Measurements from ENCODE around the gene SPTAN1. TPM values are rescaled to one million over a fixed set of nuclear protein-coding genes. Genes with fewer than 3 reads are reported as not detected.

SPTAN1 gene
- polyA plus RNA-seq, 1 donor from 2014 or later: 287 TPM

DNA sequence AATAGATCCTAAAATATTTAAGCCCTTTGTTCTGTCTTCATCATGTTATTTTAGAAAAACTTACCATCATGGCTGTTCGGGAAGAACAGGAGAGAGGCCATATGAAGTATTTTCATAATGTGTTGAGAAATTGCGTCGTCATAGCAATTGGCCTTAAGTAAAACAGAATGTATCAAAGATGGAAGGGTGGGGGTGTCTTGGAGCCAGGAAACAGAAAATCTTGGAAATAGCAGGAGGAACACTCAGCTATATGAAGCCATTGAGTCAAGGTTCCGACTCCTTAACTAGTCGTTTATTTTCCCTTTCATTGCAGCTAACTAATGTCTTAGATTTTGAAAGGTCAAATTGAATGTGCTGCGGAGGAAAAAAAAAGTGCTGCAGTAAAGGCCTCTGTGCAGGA lies 1.3 kb downstream of the SPTAN1 start:
- H3K27ac ChIP-seq (ENCODE audit: low read length): peak overlapping the region; percentile 92
- no peak for TF ChIP-seq SMC3 (conservative IDR thresholded peaks at IDR 0.05; ENCODE audit: poor library complexity)
- no peak for TF ChIP-seq TAF1 (IDR thresholded peaks at IDR 0.05; ENCODE audit: low read depth)
- no peak for TF ChIP-seq POLR2AphosphoS5 (IDR thresholded peaks at IDR 0.05)
- no peak for TF ChIP-seq RAD21 (conservative IDR thresholded peaks at IDR 0.05)
- TF ChIP-seq EZH2 (IDR thresholded peaks at IDR 0.05; ENCODE audit: borderline replicate concordance, insufficient read depth, low read length, poor library complexity, severe bottlenecking): no peak
- no peak for TF ChIP-seq EP300 (conservative IDR thresholded peaks at IDR 0.05; ENCODE audit: poor library complexity, severe bottlenecking)
- H4K20me1 ChIP-seq (ENCODE audit: insufficient read depth): peaks cover 14% of the 10 kb centered on the region
- peaks cover 61% of the 10 kb centered on the region for H3K79me2 ChIP-seq (replicated peaks; ENCODE audit: insufficient read depth, low read length)
- no peaks in the 10 kb centered on the region for H3K27me3 ChIP-seq (ENCODE audit: insufficient read depth, low read depth, low read length)
- no peak overlapping the region for H2AFZ ChIP-seq (ENCODE audit: low read depth, low read length)
- H3K9ac ChIP-seq (ENCODE audit: low read length): peak overlapping the region; percentile 98
- H3K9me2 ChIP-seq (ENCODE audit: insufficient read depth, low read length): no peaks in the 10 kb centered on the region
- H3K4me3 ChIP-seq (ENCODE audit: low read length): peak overlapping the region; percentile 98
- no peaks in the 10 kb centered on the region for H3K9me3 ChIP-seq (ENCODE audit: low read length)
- H3K36me3 ChIP-seq (ENCODE audit: insufficient read depth, low read length): no peaks in the 10 kb centered on the region
- peaks cover 12% of the 10 kb centered on the region for H3F3A ChIP-seq (ENCODE audit: insufficient read depth, low read length, poor library complexity, severe bottlenecking)
- peak overlapping the region; percentile 96 for H3K4me2 ChIP-seq (ENCODE audit: low read length)

DNA sequence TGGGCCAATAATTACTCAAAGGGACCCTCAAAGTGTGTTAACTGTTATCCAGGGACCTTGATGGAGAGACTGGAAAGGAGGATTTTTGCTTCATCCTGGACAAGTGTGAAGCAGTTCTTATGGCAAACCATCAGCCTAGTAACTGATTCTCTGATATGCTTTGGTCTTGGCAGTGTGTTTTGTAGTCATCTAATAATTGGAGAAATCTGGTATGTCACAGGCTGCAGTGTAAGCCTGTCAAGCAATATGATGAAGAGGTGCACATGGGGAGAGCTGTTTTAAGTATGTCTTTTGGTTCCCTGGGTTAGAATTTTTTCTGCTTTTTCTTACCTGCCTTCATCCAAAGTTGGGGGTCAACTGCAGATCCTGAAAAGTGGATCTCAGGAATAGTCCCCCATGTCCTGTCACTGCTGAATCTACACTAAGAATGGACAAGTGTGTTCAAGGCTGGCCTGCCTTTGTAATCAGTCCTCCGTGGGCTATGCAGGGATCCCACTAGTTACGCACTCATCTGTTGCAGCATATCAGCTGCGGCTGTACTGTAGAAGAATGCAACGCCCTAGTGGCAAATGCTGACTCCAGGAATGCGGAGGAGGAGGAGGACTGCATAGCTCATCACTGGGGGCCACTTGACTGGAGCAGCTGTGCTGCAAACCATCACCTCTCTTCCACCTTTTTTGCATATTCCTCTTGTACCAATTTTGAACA lies 1.9 kb downstream of the SPTAN1 start:
- Histone ChIP-seq H3K79me2 (replicated peaks; ENCODE audit: insufficient read depth, low read length) (peaks cover 67% of the 10 kb centered on the region), H3K9me2 (ENCODE audit: insufficient read depth, low read length) (no peaks in the 10 kb centered on the region), H3K36me3 (ENCODE audit: insufficient read depth, low read length) (no peaks in the 10 kb centered on the region), H3K4me3 (ENCODE audit: low read length) (peak overlapping the region; percentile 98), H2AFZ (ENCODE audit: low read depth, low read length) (no peak overlapping the region), H3K27me3 (ENCODE audit: insufficient read depth, low read depth, low read length) (no peaks in the 10 kb centered on the region), H3F3A (ENCODE audit: insufficient read depth, low read length, poor library complexity, severe bottlenecking) (peaks cover 12% of the 10 kb centered on the region), H3K9ac (ENCODE audit: low read length) (peak overlapping the region; percentile 98), H3K4me2 (ENCODE audit: low read length) (peak overlapping the region; percentile 96), H4K20me1 (ENCODE audit: insufficient read depth) (peaks cover 18% of the 10 kb centered on the region), H3K9me3 (ENCODE audit: low read length) (no peaks in the 10 kb centered on the region), H3K27ac (ENCODE audit: low read length) (peak overlapping the region; percentile 92)
- TF ChIP-seq, protein P1, sequence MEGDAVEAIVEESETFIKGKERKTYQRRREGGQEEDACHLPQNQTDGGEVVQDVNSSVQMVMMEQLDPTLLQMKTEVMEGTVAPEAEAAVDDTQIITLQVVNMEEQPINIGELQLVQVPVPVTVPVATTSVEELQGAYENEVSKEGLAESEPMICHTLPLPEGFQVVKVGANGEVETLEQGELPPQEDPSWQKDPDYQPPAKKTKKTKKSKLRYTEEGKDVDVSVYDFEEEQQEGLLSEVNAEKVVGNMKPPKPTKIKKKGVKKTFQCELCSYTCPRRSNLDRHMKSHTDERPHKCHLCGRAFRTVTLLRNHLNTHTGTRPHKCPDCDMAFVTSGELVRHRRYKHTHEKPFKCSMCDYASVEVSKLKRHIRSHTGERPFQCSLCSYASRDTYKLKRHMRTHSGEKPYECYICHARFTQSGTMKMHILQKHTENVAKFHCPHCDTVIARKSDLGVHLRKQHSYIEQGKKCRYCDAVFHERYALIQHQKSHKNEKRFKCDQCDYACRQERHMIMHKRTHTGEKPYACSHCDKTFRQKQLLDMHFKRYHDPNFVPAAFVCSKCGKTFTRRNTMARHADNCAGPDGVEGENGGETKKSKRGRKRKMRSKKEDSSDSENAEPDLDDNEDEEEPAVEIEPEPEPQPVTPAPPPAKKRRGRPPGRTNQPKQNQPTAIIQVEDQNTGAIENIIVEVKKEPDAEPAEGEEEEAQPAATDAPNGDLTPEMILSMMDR (IDR thresholded peaks at IDR 0.05; ENCODE audit: poor library complexity, severe bottlenecking): peak; percentile 39
- no peak for TF ChIP-seq MXI1 (conservative IDR thresholded peaks at IDR 0.05; ENCODE audit: poor library complexity, severe bottlenecking)
- TF ChIP-seq SMC3 (conservative IDR thresholded peaks at IDR 0.05; ENCODE audit: poor library complexity): no peak
- peak; percentile 52 for TF ChIP-seq REST (IDR thresholded peaks at IDR 0.05; ENCODE audit: borderline replicate concordance)
- no peak for TF ChIP-seq EP300 (conservative IDR thresholded peaks at IDR 0.05; ENCODE audit: poor library complexity, severe bottlenecking)
- no peak for TF ChIP-seq RAD21 (conservative IDR thresholded peaks at IDR 0.05)
- TF ChIP-seq POLR2AphosphoS5 (IDR thresholded peaks at IDR 0.05): peak; percentile 51
- no peak for TF ChIP-seq TAF1 (IDR thresholded peaks at IDR 0.05; ENCODE audit: low read depth)
